HG02623 (cell line): ENCODE data around the gene RBL2.
"Not testable (repeated sequence)": the region's sequence is repeated elsewhere in the genome, so short reads cannot be mapped to it uniquely, and the experiment has no call there.

Experiments
- ATAC-seq: cut with Tn5 transposase; IDR thresholded peaks from one replicate; pipeline ENCODE4 v1.9.1; 2021; ENCODE audit warnings: moderate library complexity; ENCODE audit not compliant: unreplicated experiment

RBL2 gene

GRCh38 chr16:53530741-53531140 lies 96.5 kb downstream of the RBL2 start:
- no peak for ATAC-seq

GRCh38 chr16:53534206-53534605 lies 99.9 kb downstream of the RBL2 start:
- ATAC-seq: no peak

GRCh38 chr16:53537626-53538025 lies 103.4 kb downstream of the RBL2 start:
- ATAC-seq: no peak

GRCh38 chr16:53539346-53539745 lies 105.1 kb downstream of the RBL2 start:
- not testable (repeated sequence) for ATAC-seq

GRCh38 chr16:53539759-53540718 lies 105.8 kb downstream of the RBL2 start:
- not testable (repeated sequence) for ATAC-seq
